Measurements from ENCODE around the gene LRRC4C. TPM values are rescaled to one million over a fixed set of nuclear protein-coding genes. Genes with fewer than 3 reads are reported as not detected.

LRRC4C gene
- total RNA-seq, 3 donors from 2014 or later (not counting 1 experiment from before 2014, with no cell fraction given) = not detected

DNA sequence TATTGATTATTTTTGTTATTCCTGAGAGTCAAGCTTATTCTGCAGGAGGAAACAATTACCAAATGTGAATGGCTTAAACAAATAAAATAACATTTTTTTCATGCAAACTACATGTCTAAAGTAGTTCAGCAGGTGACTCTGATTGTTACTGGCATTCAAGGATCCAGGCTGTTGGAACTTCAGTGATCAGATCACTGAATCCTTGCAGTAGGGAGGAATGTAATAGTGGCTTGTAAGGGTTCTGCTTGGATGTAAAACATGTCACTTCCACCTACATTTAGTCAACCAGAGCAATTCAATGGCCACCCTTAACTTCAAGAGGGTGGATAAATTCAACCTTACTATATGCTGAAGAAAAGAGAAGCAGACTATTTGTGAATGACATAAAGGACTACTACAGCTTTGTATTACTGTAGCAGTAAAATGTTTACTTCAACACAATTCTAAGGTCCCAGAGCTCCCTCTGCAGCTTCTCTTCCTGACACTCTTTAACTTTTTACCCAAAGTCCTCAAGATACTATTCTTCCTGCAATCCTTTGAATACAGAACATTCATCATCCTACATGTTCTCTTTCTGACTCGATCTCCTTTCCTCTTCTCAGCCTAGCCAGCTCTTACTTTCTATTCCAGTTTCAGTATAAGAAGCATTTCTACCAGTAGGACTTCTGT lies 284.0 kb downstream of the LRRC4C start:
- Mint-ChIP-seq H3K27me3 (ENCODE audit: low read depth in 2 of 2) (no peaks in the 10 kb centered on the region), H3K36me3 (peaks cover 6% of the 10 kb centered on the region), H3K9me3 (peaks cover 28% of the 10 kb centered on the region in 2 donors), H3K4me3 (no peak overlapping the region), H3K27ac (no peak overlapping the region), H3K4me1 (no peaks in the 10 kb centered on the region)
- ATAC-seq (no peak), DNase-seq (no peak)
- TF ChIP-seq, protein P1, sequence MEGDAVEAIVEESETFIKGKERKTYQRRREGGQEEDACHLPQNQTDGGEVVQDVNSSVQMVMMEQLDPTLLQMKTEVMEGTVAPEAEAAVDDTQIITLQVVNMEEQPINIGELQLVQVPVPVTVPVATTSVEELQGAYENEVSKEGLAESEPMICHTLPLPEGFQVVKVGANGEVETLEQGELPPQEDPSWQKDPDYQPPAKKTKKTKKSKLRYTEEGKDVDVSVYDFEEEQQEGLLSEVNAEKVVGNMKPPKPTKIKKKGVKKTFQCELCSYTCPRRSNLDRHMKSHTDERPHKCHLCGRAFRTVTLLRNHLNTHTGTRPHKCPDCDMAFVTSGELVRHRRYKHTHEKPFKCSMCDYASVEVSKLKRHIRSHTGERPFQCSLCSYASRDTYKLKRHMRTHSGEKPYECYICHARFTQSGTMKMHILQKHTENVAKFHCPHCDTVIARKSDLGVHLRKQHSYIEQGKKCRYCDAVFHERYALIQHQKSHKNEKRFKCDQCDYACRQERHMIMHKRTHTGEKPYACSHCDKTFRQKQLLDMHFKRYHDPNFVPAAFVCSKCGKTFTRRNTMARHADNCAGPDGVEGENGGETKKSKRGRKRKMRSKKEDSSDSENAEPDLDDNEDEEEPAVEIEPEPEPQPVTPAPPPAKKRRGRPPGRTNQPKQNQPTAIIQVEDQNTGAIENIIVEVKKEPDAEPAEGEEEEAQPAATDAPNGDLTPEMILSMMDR (IDR thresholded peaks at IDR 0.05) = no peak
- Histone ChIP-seq H3K36me3 (ENCODE audit: control insufficient read depth, insufficient read depth, low read length) (no peaks in the 10 kb centered on the region), H3K9me3 (ENCODE audit: control insufficient read depth, insufficient read depth, low read length) (peaks cover 5% of the 10 kb centered on the region), H3K4me1 (ENCODE audit: control insufficient read depth, insufficient read depth, low read length) (no peaks in the 10 kb centered on the region), H3K27me3 (ENCODE audit: control insufficient read depth, insufficient read depth, low read length) (no peaks in the 10 kb centered on the region), H3K27ac (ENCODE audit: low read length) (no peak overlapping the region), H3K4me3 (ENCODE audit: low read length) (no peak overlapping the region)
- intact Hi-C loops (cut with micrococcal nuclease) = no loop called here
- 53% methylated on average over 1 of the region's 1 CpG for WGBS (ENCODE audit: insufficient coverage)

DNA sequence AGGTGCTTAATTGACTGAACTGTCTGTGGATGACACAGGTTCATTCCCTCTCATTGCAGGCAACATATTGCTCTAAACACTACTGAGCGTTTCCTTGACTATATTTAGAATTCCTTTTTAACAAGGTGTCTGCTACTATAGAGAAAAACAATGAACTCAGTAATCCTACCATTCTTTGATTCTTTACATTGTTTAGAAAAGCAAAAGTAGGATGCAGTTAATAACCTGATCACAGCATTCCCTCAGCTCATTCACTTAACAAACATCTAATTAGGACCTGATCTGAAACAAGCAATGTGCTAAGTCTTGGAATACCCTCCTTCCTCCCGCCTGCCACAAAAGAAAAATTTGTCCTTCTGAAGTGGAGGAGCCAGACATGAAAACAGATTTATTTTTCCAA lies 313.1 kb downstream of the LRRC4C start:
- peaks cover 9 to 14% of the 10 kb centered on the region in 2 donors for H3K9me3 Mint-ChIP-seq

DNA sequence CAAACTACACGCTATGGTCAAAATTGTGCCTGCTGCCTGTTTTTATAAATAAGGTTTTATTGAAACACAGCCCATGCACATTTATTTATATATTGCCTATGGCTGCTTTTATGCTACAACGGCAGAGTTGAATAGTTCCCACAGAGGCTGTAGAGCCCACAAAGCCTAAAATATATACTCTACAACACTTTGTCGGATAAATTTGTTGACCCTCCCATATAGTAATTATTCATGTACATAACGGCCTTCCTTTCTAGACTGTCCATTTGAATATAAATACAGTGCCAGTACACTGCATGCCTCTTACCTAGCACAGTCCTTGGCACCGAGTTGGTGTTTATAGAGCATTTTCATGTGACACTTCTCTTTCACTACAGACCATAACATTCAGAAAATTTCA lies 314.0 kb downstream of the LRRC4C start:
- ATAC-seq = no peak

More for the DNA sequence above, 313.1 kb downstream of the LRRC4C start:
- no peaks in the 10 kb centered on the region for H3K36me3 ChIP-seq (ENCODE audit: control insufficient read depth, insufficient read depth, low read length)
- WGBS (ENCODE audit: insufficient coverage) = 44% methylated on average over 1 of the region's 2 CpGs
- DNase-seq = no peak
- H3K27me3 ChIP-seq (ENCODE audit: control insufficient read depth, insufficient read depth, low read length) = no peaks in the 10 kb centered on the region
- Mint-ChIP-seq H3K27me3 (ENCODE audit: low read depth in 2 of 2) (no peaks in the 10 kb centered on the region), H3K4me3 (no peak overlapping the region), H3K4me1 (no peaks in the 10 kb centered on the region), H3K36me3 (no peaks in the 10 kb centered on the region), H3K27ac (no peak overlapping the region)
- intact Hi-C loops (cut with micrococcal nuclease) = no loop called here
- TF ChIP-seq, protein P1 (IDR thresholded peaks at IDR 0.05) = no peak
- H3K9me3 ChIP-seq (ENCODE audit: control insufficient read depth, insufficient read depth, low read length) = no peaks in the 10 kb centered on the region
- H3K27ac ChIP-seq (ENCODE audit: low read length) = no peak overlapping the region
- H3K4me1 ChIP-seq (ENCODE audit: control insufficient read depth, insufficient read depth, low read length) = no peaks in the 10 kb centered on the region
- H3K4me3 ChIP-seq (ENCODE audit: low read length) = no peak overlapping the region
- ATAC-seq = no peak

More for the DNA sequence above, 314.0 kb downstream of the LRRC4C start:
- Mint-ChIP-seq H3K27me3 (ENCODE audit: low read depth in 2 of 2) (no peaks in the 10 kb centered on the region), H3K4me3 (no peak overlapping the region), H3K36me3 (no peaks in the 10 kb centered on the region), H3K27ac (no peak overlapping the region), H3K4me1 (no peaks in the 10 kb centered on the region), H3K9me3 (peaks cover 8 to 9% of the 10 kb centered on the region in 2 donors)
- Histone ChIP-seq H3K27ac (ENCODE audit: low read length) (no peak overlapping the region), H3K9me3 (ENCODE audit: control insufficient read depth, insufficient read depth, low read length) (no peaks in the 10 kb centered on the region), H3K36me3 (ENCODE audit: control insufficient read depth, insufficient read depth, low read length) (no peaks in the 10 kb centered on the region), H3K27me3 (ENCODE audit: control insufficient read depth, insufficient read depth, low read length) (no peaks in the 10 kb centered on the region), H3K4me3 (ENCODE audit: low read length) (no peak overlapping the region), H3K4me1 (ENCODE audit: control insufficient read depth, insufficient read depth, low read length) (no peaks in the 10 kb centered on the region)
- 79% methylated on average over 4 of the region's 5 CpGs for WGBS (ENCODE audit: insufficient coverage)
- no peak for DNase-seq
- TF ChIP-seq, protein P1 (IDR thresholded peaks at IDR 0.05) = no peak
- intact Hi-C loops (cut with micrococcal nuclease) = no loop called here

Measured in natural killer cell (primary cell).